Mucosa of stomach (tissue), 1 donor: ENCODE data around the gene PUM2.

Source experiments
- H3K27me3 ChIP-seq: one replicate; pipeline ENCODE4 v1.7.0; 2013; ENCODE audit warnings: mild to moderate bottlenecking, low read length; ENCODE audit not compliant: control insufficient read depth, insufficient read depth
- H3K36me3 ChIP-seq: one replicate; pipeline ENCODE4 v1.7.0; 2013; ENCODE audit warnings: low read length; ENCODE audit not compliant: control insufficient read depth, insufficient read depth
- H3K4me1 ChIP-seq: one replicate; pipeline ENCODE4 v1.7.0; 2013; ENCODE audit warnings: mild to moderate bottlenecking, low read length; ENCODE audit not compliant: control insufficient read depth, insufficient read depth
- H3K4me3 ChIP-seq: one replicate; pipeline ENCODE4 v1.7.0; 2013; ENCODE audit warnings: low read length
- H3K9ac ChIP-seq: one replicate; pipeline ENCODE4 v1.7.0; 2013; ENCODE audit warnings: mild to moderate bottlenecking, low read length, moderate library complexity
- H3K9me3 ChIP-seq: one replicate; pipeline ENCODE4 v1.7.0; 2013; ENCODE audit warnings: mild to moderate bottlenecking, low read length, moderate library complexity; ENCODE audit not compliant: control insufficient read depth
- donor health status: Pancreatic carcinoma.

Gene PUM2

DNA sequence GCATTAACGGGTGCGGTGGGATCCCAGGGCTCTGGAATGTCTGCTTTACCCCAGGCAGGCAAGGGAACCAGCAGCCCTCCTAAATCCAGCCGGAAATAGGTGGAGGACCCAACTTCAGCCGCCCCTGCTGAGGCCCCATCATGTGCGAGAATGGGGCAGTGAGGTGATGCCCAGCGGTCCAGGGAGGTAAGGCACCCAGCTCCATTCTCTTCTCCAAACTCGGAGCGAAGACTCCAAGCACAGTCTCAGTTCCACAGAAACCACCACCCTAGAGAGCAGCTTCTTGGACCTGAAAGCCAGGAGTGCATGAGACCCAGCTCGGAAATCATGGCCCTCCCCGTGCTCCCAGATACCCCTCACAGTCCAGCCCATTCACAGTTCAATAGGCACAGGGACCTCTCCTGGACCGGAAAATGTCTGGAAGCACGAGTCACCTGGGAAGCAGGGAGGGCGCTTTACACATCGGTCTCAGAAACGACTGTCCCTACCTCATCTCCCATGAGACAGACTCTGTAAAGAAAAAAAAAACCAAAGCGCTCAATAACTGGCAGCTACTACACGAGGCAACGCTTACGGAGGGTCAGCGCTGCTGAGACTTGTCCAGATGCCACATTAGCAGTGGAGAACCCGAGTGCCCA lies 127.8 kb downstream of the PUM2 start:
- peak overlapping the region; percentile 92 for H3K9ac ChIP-seq
- no peaks in the 10 kb centered on the region for H3K9me3 ChIP-seq
- peak overlapping the region; percentile 63 for H3K4me3 ChIP-seq
- peaks cover 65% of the 10 kb centered on the region for H3K4me1 ChIP-seq
- no peaks in the 10 kb centered on the region for H3K27me3 ChIP-seq
- H3K36me3 ChIP-seq: no peaks in the 10 kb centered on the region

DNA sequence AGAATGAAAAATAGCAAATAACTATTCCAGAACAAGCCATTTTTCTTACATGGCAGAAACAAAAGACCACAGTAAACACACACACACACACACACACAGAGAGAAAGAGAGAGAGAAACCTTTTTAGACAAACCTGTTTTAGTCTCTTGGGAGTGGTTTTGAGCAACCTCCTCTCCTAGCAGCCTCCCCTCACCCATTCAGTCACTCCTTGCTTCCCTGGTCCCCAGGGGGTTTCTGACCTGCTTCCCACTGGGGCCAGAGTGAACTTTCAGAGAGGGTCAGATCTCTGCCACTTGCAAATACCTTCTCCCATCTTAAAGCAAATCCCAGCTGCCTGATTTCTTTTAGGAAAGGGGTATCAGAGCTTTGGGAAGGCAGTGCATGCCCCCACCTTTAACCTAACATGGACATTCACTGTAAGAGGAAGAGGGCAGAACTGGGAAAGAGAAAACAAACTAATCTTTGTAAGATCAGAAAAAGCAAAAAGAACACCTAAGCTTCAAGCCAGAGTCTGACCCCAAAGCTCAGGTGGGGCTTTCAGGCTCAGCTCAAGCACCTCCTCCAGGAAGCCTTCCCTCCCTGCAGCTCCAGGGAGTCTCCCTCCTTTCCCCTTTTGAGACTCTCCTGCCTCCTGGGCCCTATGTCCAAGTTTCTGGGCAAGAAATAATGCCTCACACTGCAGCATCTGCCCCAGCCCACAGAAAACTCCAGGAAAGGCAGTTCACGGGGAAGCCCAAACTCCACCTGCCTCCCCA lies 128.5 kb downstream of the PUM2 start:
- Histone ChIP-seq H3K4me3 (peak overlapping the region; percentile 63), H3K27me3 (no peaks in the 10 kb centered on the region), H3K4me1 (peaks cover 72% of the 10 kb centered on the region), H3K36me3 (no peaks in the 10 kb centered on the region), H3K9ac (peak overlapping the region; percentile 92), H3K9me3 (no peaks in the 10 kb centered on the region)

GRCh38 chr2:20221555-20221973 lies 129.1 kb downstream of the PUM2 start:
- Histone ChIP-seq H3K4me3 (no peak overlapping the region), H3K4me1 (peaks cover 78% of the 10 kb centered on the region), H3K9me3 (no peaks in the 10 kb centered on the region), H3K9ac (peak overlapping the region; percentile 92), H3K27me3 (no peaks in the 10 kb centered on the region), H3K36me3 (no peaks in the 10 kb centered on the region)

GRCh38 chr2:20220806-20221554 lies 129.7 kb downstream of the PUM2 start:
- Histone ChIP-seq H3K36me3 (no peaks in the 10 kb centered on the region), H3K9me3 (no peaks in the 10 kb centered on the region), H3K4me1 (peaks cover 79% of the 10 kb centered on the region), H3K9ac (peak overlapping the region; percentile 92), H3K27me3 (no peaks in the 10 kb centered on the region), H3K4me3 (no peak overlapping the region)

- H3K36me3 ChIP-seq: no peaks in the 10 kb centered on the region
- no peak overlapping the region for H3K4me3 ChIP-seq
- H3K4me1 ChIP-seq: peaks cover 82% of the 10 kb centered on the region
- H3K27me3 ChIP-seq: no peaks in the 10 kb centered on the region
- H3K9ac ChIP-seq: no peak overlapping the region
- H3K9me3 ChIP-seq: no peaks in the 10 kb centered on the region
Observed at GRCh38 chr2:20219763-20220380, 130.8 kb downstream of the PUM2 start.

- Histone ChIP-seq H3K9me3 (no peaks in the 10 kb centered on the region), H3K4me1 (peaks cover 95% of the 10 kb centered on the region), H3K36me3 (no peaks in the 10 kb centered on the region), H3K27me3 (no peaks in the 10 kb centered on the region), H3K4me3 (no peak overlapping the region), H3K9ac (peak overlapping the region; percentile 19)
Observed at GRCh38 chr2:20218331-20219320, 132.0 kb downstream of the PUM2 start.

DNA sequence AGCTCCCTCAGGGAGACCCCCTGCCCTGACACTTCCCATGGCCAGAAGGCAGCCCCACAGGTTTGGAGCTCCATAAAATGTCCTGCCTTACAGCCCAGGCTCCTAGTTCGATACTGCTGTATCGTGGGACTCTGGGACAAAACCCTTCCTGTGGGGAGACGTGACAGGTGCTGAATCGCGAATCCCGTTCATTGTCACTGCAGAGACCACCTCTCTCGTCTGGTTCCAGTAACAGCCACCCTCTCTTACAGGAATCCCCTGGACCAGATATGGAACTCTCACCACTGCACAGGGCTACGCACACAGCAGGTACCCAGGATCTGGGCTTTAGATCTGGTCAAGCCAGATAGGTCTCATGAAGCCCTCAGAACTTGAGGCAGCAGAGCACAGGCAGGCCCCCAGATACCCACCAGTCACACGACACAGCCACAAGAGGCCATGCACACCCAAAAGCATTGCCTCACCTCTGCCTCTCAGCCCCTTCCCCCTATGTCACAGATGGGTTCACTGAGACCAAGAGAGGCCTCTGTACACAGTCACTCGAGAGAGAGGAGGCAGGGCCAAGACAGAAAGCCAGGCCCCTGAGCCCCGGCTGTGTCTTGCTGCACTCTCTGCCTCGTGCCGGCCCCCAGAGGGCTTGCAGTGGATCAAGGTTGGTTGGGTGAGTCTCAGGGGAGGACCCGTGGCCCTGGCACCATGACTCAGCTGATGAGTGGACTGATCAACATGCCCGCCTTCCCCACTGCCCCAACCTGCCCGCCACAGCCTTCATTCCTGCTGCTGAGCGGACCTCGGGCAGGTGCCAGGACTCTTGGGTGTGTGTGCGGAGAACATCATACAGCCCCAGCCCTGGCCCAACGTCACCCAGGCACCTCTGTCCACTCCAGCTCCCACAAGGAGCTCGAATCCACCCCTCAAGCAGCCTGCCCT lies 133.3 kb downstream of the PUM2 start:
- H3K9me3 ChIP-seq: no peaks in the 10 kb centered on the region
- no peak overlapping the region for H3K4me3 ChIP-seq
- peaks cover 100% of the 10 kb centered on the region for H3K4me1 ChIP-seq
- no peaks in the 10 kb centered on the region for H3K36me3 ChIP-seq
- no peaks in the 10 kb centered on the region for H3K27me3 ChIP-seq
- H3K9ac ChIP-seq: peak overlapping the region; percentile 19

- H3K4me3 ChIP-seq: no peak overlapping the region
- no peaks in the 10 kb centered on the region for H3K9me3 ChIP-seq
- peaks cover 100% of the 10 kb centered on the region for H3K4me1 ChIP-seq
- H3K9ac ChIP-seq: peak overlapping the region; percentile 19
- H3K27me3 ChIP-seq: no peaks in the 10 kb centered on the region
- no peaks in the 10 kb centered on the region for H3K36me3 ChIP-seq
Observed at GRCh38 chr2:20216130-20217025, 134.3 kb downstream of the PUM2 start.

DNA sequence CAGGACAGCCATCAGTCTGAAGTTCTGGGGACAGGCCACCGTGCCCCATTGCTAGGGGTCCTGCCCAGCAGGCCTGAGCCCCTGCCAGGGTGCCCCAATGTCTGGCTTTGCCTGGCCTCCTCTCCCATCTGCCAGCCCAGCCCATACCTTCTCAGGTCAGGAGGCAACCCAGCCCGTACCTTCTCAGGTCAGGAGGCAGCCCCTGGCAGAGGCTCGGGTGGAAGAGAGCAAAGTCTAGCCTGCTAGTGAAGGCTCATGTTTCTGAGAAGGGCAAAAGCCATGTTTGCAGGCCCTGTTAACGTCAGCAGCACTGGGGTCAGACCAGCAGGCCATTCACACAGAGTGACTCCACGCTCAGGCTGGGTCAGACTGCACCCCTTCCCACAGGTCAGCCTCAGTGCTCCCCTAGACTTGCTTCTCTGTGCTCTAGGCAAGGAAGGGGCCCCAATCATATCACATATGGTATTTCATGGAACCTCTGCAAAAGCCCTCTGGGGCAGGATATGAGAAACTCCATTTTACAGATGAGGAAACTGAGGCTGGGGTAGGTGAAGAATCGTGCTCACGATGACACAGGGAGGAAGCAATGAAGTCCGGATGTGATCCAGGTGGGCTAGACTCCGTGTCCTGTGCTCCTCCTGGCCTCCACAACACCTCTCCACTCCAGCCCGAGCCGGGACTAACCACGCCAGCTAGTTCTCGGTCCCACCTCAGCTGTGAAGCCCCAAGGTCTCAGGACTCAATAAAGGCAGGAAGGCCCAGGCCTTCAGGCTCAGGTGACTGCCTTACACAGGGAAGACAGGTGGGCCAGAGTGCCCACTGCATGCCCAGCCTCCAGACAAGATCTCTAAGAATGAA lies 135.2 kb downstream of the PUM2 start:
- H3K9ac ChIP-seq: no peak overlapping the region
- H3K9me3 ChIP-seq: no peaks in the 10 kb centered on the region
- H3K36me3 ChIP-seq: no peaks in the 10 kb centered on the region
- H3K4me1 ChIP-seq: peaks cover 100% of the 10 kb centered on the region
- no peaks in the 10 kb centered on the region for H3K27me3 ChIP-seq
- H3K4me3 ChIP-seq: no peak overlapping the region
